H1 (cell line): ENCODE results near the gene LYSET. TPM values are rescaled to one million over a fixed set of nuclear protein-coding genes. Genes with fewer than 3 reads are reported as not detected.

ENCODE experiments used
- BACH1 ChIP-seq: IDR thresholded peaks from 2 replicates; pipeline ENCODE4 v1.6.1; 2012; ENCODE audit warnings: low read length, improper control_type of control experiment
- CHD2 ChIP-seq: IDR thresholded peaks from 2 replicates; pipeline ENCODE4 v1.6.1; 2012; ENCODE audit warnings: low read length, improper control_type of control experiment
- CHD7 ChIP-seq: fragments of 300-600 bp; sonication (generic); IDR thresholded peaks from 2 replicates; pipeline ENCODE4 v1.7.1; 2012; ENCODE audit warnings: low read length, moderate library complexity, mild to moderate bottlenecking, inconsistent platforms; ENCODE audit not compliant: insufficient replicate concordance
- HDAC2 ChIP-seq, 2 experiments: fragments of 300-600 bp in 1 of 2; sonication (generic) in 1 of 2; IDR thresholded peaks; 2 replicates each; pipeline ENCODE4 v1.6.1; 2011 to 2012; ENCODE audit warnings: low read depth in 2 of 2, low read length in 2 of 2, mild to moderate bottlenecking in 2 of 2, moderate library complexity in 2 of 2, borderline replicate concordance in 1 of 2, inconsistent platforms in 1 of 2
- TAF1 ChIP-seq: IDR thresholded peaks from 2 replicates; pipeline ENCODE4 v1.6.1; 2011; ENCODE audit warnings: mild to moderate bottlenecking, low read depth, low read length
- TAF7 ChIP-seq: optimal IDR thresholded peaks from 2 replicates; pipeline ENCODE3; 2011; ENCODE audit warnings: low read depth, mild to moderate bottlenecking, inconsistent platforms, low read length, moderate library complexity, borderline replicate concordance
- polyA plus RNA-seq, 7 experiments: library from polyadenylated mRNA; depleted of rRNA in 3 of 7; stranded (reverse) in 5 of 7; unstranded in 2 of 7; fragments of >200 nt in 5 of 7; fragments of 200-250 nt in 2 of 7; gene quantifications; 1 replicate in 5 of 7; 2 replicates in 1 of 7; 4 replicates in 1 of 7; pipeline versions ENCODE4 v1.2.1 to v1.2.3, GENCODE V29; 2011 to 2013; ENCODE audit warnings: missing spikeins in 2 of 7, mixed read lengths in 2 of 7
- total RNA-seq: library from RNA; stranded (reverse); fragmentation: NEBNext Ultra II Directional; extraction: Animal tissue kit (Norgen Biotek cat#: 25700); gene quantifications from 2 replicates; pipeline ENCODE4 v1.2.1, GENCODE V29; 2021

LYSET gene
- total and polyA plus RNA-seq, 2 of the 8 experiments (the other 6 are each of a cell fraction or from before 2014, with no cell fraction given), result 26.2 to 26.9 TPM

- TF ChIP-seq TAF1 (no peak), CHD7 (no peak), HDAC2 (IDR thresholded peaks at IDR 0.05; ENCODE audit: borderline replicate concordance in 1 of 2, low read depth in 2 of 2, low read length in 2 of 2) (no peak), BACH1 (no peak), TAF7 (no peak), CHD2 (no peak)
These were observed 13.7 kb upstream of the LYSET start (continued) for GRCh38 chr14:93171376-93171775.
